Stimulated activated naive CD8-positive, alpha-beta T cell treated with anti-CD3 and anti-CD28 coated beads, Interleukin-15, Interleukin-2, amounts not matched to agents 100 ng/mL and 50 ng/mL, for 24 hours (primary cell): ENCODE data around the gene MACROH2A1.

Source experiments
- H3K27ac Mint-ChIP-seq: one replicate; pipeline ENCODE4 v1.8.0; 2021; ENCODE audit warnings: mild to moderate bottlenecking, mixed read lengths
- H3K27me3 Mint-ChIP-seq: one replicate; pipeline ENCODE4 v1.8.0; 2021; ENCODE audit warnings: mixed read lengths
- H3K36me3 Mint-ChIP-seq: one replicate; pipeline ENCODE4 v1.8.0; 2021; ENCODE audit warnings: low read depth, mixed read lengths
- H3K4me1 Mint-ChIP-seq: one replicate; pipeline ENCODE4 v1.8.0; 2021; ENCODE audit warnings: low read depth, mixed read lengths
- H3K4me3 Mint-ChIP-seq: one replicate; pipeline ENCODE4 v1.8.0; 2021; ENCODE audit warnings: mild to moderate bottlenecking, mixed read lengths
- H3K9me3 Mint-ChIP-seq: one replicate; pipeline ENCODE4 v1.8.0; 2021; ENCODE audit warnings: mixed read lengths

MACROH2A1 gene

DNA sequence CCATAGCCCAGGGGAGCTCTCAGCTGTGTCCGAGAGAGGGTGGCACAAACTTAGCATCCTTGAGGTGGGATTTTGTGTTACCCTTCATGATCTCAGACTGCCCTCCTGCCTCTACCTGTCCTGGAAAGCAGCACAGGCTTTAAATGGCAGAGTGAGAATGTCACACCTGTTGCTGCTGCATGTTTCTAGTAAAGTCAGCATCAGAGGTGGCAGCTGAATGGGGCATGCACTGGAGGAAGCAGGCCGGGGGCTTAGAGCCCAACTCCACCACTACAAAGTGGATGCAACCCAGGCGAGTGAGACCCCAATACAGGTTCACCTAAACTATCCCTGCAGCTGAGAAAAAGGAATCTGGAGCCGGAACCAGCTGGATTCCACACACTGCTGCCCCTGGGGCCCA, 51.6 kb downstream of the MACROH2A1 start:
- peaks cover 67% of the 10 kb centered on the region for H3K36me3 Mint-ChIP-seq

DNA sequence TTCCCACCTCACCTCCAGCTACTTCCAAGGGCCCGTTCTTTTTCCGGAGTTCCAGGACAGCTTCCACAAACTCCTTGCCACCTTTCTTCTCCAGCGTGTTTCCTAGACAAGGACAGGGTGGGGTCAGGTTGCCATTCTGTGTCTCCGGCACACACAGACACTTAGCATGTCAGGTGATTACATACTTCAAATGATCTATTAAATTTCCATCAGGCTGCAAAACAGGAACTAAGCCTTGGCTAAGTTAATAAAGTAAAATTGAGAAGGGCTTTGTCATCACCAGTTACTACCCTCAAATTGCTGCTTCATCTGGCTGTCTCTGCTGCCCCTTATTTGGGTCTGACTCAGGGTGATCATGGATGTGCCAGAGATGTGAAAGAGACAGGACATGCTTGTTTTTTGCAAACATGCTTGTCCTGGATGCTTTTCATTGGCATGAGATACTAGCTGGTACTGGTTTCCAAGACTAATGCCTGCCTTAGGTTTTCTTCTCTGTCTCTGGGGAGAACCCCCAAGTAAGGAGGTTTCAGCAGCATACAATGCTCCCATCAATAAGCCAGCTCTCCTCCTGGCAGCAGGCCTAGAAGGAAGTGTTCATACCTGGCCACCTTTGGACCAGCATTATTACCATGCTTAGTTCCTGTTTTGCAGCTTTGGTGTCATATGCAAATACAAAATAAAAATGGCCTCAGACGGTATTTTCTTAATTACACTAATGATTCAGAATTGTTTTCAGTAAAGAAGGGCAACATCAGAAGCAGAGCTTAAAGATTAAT, 52.9 kb downstream of the MACROH2A1 start:
- Mint-ChIP-seq H3K4me1 (peaks cover 9% of the 10 kb centered on the region), H3K4me3 (no peak overlapping the region), H3K9me3 (no peaks in the 10 kb centered on the region), H3K36me3 (peaks cover 68% of the 10 kb centered on the region), H3K27ac (no peak overlapping the region), H3K27me3 (no peaks in the 10 kb centered on the region)

More for the DNA sequence above, 51.6 kb downstream of the MACROH2A1 start:
- H3K4me3 Mint-ChIP-seq, result no peak overlapping the region
- no peak overlapping the region for H3K27ac Mint-ChIP-seq
- no peaks in the 10 kb centered on the region for H3K9me3 Mint-ChIP-seq
- peaks cover 9% of the 10 kb centered on the region for H3K4me1 Mint-ChIP-seq
- no peaks in the 10 kb centered on the region for H3K27me3 Mint-ChIP-seq

DNA sequence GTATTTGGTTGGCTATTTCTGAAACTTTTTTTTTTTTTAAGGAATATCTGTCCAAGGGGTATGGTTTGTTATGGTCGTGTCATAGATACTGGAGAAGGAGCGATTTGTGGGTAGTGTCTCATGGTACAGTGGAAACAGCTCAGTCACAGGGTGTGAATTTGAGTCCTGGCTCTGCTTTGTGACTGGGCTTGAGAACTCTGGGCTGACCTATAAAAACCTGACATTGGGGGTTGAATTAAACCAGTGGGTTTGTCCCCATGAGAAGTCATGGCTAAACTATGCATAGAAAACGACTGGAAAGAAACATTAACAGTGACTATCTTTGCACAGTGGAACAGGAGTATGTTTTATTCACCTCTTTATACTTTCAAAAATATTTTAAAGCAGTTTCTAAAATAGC, 54.7 kb downstream of the MACROH2A1 start:
- H3K36me3 Mint-ChIP-seq, result peaks cover 69% of the 10 kb centered on the region
- peaks cover 9% of the 10 kb centered on the region for H3K4me1 Mint-ChIP-seq
- no peak overlapping the region for H3K27ac Mint-ChIP-seq
- no peaks in the 10 kb centered on the region for H3K9me3 Mint-ChIP-seq
- H3K27me3 Mint-ChIP-seq, result no peaks in the 10 kb centered on the region
- no peak overlapping the region for H3K4me3 Mint-ChIP-seq

DNA sequence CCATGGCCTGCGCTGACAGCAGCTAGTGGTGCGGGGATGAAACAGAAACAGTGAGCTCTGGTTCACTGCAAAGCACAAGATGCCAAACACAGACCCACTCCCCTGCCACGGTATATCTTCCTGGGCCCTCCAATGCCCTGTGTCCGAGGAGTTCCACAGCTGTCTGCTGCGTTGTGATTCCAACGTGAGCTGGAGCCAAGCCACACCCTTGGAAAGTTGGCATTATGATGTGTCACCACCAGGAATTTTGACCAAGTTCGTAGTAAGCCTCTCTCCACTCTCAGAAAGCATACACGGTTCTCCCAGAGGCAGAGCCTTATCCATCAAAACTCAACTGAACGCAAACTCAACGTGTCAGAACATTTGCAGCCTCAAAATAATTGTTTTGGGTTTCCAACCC, 55.6 kb downstream of the MACROH2A1 start:
- Mint-ChIP-seq H3K27me3 (no peaks in the 10 kb centered on the region), H3K36me3 (peaks cover 70% of the 10 kb centered on the region), H3K9me3 (no peaks in the 10 kb centered on the region), H3K4me3 (no peak overlapping the region), H3K4me1 (peaks cover 9% of the 10 kb centered on the region), H3K27ac (no peak overlapping the region)

DNA sequence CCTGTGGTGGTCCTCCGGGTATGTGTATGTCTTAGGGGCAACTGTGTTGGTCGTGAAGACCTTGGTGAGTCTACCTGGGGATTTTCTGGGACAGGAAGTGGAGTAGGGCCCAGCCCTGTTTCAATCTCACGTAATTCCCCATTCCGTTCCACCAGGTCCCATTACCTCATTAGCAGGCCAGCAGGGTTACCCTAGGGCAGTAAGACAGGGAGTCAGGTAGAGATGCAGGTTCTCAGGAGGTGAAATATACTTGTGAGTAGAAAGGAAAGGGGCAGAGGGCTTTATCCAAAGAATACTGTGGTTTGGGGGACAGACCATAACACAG, 56.5 kb downstream of the MACROH2A1 start:
- no peaks in the 10 kb centered on the region for H3K27me3 Mint-ChIP-seq

DNA sequence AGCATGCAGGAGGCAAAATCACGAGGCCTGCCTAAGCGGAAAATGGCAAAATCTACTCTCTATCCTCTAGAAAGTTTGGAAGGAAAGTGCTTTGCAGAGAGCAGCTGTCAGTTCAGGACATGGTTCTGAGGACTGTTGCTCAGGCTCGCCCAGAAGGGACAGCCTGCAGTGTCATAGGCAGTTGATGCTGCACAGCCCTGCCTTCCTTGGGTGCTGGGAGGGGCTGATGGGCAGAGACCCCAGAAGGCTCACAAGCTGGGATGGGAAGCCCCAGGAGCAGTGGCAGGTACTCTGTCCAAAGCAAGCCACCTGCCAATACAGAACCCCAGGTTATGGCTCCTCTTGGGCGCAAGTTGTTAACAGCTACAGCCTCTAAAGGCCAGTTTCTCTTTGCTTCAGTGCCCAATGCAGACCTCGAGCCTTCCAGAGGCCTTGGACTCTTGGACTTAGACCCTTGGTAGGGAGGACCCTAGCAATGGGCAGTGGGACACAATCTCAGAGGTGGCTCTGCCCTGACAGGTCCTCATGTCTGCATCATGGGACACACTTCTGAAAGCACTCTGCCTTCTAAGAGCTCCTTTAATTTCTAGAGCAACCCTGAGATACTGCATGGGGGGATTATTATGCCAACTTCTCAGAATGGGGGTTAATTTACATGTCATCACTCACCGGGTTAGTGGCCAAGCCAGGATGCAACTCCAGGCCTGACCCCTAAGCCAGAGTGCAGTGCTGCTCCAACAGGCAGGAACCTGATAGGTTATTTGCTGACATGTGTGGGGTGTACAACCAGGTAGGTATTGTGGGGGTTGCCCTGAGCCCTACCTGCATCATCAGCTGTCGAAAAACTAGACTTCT, 57.1 kb downstream of the MACROH2A1 start:
- no peak overlapping the region for H3K27ac Mint-ChIP-seq
- no peak overlapping the region for H3K4me3 Mint-ChIP-seq
- no peaks in the 10 kb centered on the region for H3K9me3 Mint-ChIP-seq
- H3K4me1 Mint-ChIP-seq, result peaks cover 9% of the 10 kb centered on the region
- H3K36me3 Mint-ChIP-seq, result peaks cover 77% of the 10 kb centered on the region
- H3K27me3 Mint-ChIP-seq, result no peaks in the 10 kb centered on the region

More for the DNA sequence above, 56.5 kb downstream of the MACROH2A1 start:
- Mint-ChIP-seq H3K4me1 (peaks cover 9% of the 10 kb centered on the region), H3K27ac (no peak overlapping the region), H3K4me3 (no peak overlapping the region), H3K9me3 (no peaks in the 10 kb centered on the region), H3K36me3 (peaks cover 76% of the 10 kb centered on the region)

DNA sequence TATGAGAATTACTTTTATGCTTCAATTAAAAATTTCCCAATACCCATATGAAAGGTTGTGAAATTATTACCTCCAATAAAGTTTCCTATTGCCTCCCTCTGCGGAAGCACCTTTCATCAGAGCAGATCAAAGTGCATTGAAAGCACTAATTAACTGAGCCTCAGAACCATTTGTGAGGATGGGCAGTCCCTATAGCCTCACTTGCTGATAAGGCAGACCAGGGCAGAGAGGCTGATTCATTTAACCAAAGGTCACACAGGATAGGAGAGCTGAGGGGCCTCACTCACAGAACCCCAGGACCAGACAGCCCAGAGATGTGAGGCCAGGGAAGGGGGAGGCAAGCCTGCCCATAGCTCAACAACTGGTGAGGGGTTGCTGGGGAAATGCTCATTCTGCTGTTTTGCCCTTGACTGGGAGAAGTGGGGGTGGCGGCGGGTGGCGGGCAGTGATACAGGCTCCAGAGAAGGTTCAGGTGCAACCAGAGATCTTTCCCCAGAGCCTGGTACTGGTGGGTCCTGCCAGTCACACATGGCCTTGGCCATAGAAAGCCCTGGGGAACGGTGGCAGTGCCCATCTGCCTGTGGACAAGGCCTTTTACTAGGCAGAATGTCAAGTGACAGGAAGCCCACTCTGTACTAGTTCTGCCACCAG, 57.9 kb downstream of the MACROH2A1 start:
- Mint-ChIP-seq H3K27ac (peak overlapping the region; percentile 7), H3K4me3 (no peak overlapping the region)

DNA sequence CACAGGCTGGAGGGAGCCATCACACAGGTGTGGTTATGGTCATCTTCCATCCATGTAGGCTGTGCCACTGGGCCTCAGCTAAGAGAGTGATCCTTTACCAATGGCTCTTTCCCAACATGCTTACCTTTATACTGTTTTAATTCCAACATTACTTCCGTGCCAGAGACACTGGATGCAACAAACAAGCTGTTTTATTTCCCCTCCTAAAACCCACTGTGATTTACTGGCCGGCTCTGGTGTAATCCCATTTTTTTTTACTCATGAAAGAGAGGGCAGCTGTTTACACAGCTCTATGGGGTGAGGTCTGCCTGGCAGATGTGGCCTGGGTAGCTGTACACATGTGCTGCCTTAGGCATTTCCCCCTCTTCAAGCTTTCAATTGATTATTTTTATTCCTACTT, 58.5 kb downstream of the MACROH2A1 start:
- peaks cover 63% of the 10 kb centered on the region for H3K36me3 Mint-ChIP-seq
- H3K27me3 Mint-ChIP-seq, result no peaks in the 10 kb centered on the region
- no peak overlapping the region for H3K4me3 Mint-ChIP-seq
- H3K27ac Mint-ChIP-seq, result no peak overlapping the region
- peaks cover 3% of the 10 kb centered on the region for H3K4me1 Mint-ChIP-seq
- no peaks in the 10 kb centered on the region for H3K9me3 Mint-ChIP-seq

More for the DNA sequence above, 57.9 kb downstream of the MACROH2A1 start:
- no peaks in the 10 kb centered on the region for H3K27me3 Mint-ChIP-seq
- peaks cover 3% of the 10 kb centered on the region for H3K4me1 Mint-ChIP-seq
- H3K36me3 Mint-ChIP-seq, result peaks cover 69% of the 10 kb centered on the region
- no peaks in the 10 kb centered on the region for H3K9me3 Mint-ChIP-seq

DNA sequence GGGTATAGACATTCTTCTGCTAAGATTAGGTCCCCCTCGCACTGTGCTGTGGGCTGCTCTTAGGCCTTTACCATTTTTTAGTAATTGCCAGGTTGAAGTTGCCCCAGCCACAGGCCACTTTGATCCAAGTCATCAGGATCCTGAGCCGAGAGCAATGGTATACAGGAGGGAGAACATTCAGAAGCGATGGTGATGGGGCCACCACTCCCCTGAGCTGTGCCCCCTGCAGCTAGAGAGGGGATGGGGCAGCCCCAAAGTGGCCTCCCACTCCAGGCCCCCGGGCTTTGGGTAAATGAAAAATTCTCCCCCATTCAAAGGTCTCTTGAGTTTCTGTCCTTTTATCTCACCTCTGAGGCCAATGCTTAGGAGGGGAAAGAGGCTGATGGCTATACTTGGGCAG, 59.4 kb downstream of the MACROH2A1 start:
- Mint-ChIP-seq H3K4me3 (no peak overlapping the region), H3K27me3 (no peaks in the 10 kb centered on the region), H3K9me3 (no peaks in the 10 kb centered on the region), H3K27ac (no peak overlapping the region), H3K36me3 (peaks cover 61% of the 10 kb centered on the region), H3K4me1 (peaks cover 10% of the 10 kb centered on the region)

DNA sequence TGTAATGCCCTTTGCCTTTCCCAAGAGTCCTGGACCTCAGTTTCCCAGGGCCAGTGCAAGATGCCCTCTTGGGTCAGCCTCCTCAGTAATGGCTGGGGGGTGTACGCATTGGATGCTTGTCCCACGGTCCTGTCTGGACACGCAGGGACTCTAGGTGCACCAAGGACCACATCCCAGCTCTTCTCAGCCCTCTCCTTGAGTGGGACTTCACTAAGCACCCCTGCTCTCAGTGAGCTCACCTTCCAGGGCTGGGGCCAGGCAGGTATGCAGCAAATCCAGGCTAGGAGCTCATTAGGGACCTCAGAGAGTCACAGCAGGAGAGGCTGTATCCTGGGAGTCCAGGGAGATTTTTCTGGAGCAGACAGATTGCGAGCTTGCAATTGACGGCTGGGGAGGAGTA, 59.8 kb downstream of the MACROH2A1 start:
- peaks cover 63% of the 10 kb centered on the region for H3K36me3 Mint-ChIP-seq
- peak overlapping the region; percentile 45 for H3K27ac Mint-ChIP-seq
- H3K4me1 Mint-ChIP-seq, result peaks cover 13% of the 10 kb centered on the region
- no peak overlapping the region for H3K4me3 Mint-ChIP-seq
- H3K27me3 Mint-ChIP-seq, result no peaks in the 10 kb centered on the region
- H3K9me3 Mint-ChIP-seq, result no peaks in the 10 kb centered on the region

DNA sequence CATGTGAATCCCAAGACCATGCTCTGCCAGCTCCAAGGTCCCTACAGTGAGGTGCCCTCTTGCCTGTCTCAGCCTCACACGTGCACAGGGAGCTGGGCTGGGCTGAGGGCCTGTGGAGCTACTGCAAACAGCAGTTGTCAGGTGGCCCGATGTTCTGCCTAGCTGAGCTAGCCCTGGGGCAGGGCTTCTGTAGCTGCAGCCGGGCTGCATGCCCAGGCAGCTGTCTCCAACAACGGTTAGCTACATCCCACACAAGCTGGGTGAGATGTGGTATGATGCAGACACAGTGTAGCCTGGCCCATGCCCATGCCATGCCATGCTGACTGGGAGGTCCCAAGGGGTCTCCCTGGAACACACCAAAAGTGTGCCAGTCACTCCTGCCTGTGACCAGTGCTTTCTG, 62.0 kb downstream of the MACROH2A1 start:
- Mint-ChIP-seq H3K27me3 (no peaks in the 10 kb centered on the region), H3K9me3 (no peaks in the 10 kb centered on the region), H3K4me1 (peaks cover 10% of the 10 kb centered on the region), H3K27ac (no peak overlapping the region), H3K4me3 (no peak overlapping the region), H3K36me3 (peaks cover 56% of the 10 kb centered on the region)

DNA sequence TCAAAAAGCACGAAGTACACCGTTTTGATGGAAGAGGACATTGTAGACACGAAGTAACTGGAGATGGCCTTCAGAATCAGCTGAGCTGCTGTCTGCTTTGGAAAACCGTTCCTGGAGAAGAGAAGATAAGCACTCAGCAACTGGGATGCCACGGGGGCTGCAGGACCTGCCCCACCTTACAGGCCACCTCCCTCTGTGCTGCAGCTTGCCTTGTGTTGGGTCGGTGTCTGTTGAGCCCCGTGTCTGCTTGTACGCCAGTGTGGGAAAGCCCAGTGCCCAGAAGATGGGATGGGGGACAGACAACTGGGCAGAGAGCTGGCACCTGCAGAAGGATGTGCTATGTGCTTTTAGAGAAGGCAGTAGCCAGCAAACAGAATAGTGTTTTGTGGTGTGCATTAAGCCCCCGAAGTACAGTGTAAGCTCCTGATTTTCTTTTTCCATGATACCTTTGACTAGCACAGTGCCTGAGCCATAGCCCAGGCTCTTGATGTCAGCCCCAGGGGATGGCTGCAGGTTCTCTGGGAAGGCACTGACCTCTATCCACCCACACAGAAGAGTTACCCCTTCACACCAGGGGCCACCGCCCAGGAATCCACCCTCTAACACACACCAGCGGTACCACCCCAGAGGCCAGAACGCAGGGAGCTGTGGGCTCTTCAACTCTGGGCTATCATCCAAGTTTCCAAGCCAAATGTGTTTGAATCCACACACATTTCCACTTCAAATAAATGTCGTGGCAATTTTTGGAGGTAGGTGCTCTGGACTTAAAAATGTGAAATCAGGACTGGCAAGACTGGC, 63.8 kb downstream of the MACROH2A1 start:
- Mint-ChIP-seq H3K4me3 (no peak overlapping the region), H3K27ac (peak overlapping the region; percentile 52), H3K36me3 (peaks cover 49% of the 10 kb centered on the region), H3K27me3 (no peaks in the 10 kb centered on the region), H3K9me3 (no peaks in the 10 kb centered on the region), H3K4me1 (peaks cover 10% of the 10 kb centered on the region)

DNA sequence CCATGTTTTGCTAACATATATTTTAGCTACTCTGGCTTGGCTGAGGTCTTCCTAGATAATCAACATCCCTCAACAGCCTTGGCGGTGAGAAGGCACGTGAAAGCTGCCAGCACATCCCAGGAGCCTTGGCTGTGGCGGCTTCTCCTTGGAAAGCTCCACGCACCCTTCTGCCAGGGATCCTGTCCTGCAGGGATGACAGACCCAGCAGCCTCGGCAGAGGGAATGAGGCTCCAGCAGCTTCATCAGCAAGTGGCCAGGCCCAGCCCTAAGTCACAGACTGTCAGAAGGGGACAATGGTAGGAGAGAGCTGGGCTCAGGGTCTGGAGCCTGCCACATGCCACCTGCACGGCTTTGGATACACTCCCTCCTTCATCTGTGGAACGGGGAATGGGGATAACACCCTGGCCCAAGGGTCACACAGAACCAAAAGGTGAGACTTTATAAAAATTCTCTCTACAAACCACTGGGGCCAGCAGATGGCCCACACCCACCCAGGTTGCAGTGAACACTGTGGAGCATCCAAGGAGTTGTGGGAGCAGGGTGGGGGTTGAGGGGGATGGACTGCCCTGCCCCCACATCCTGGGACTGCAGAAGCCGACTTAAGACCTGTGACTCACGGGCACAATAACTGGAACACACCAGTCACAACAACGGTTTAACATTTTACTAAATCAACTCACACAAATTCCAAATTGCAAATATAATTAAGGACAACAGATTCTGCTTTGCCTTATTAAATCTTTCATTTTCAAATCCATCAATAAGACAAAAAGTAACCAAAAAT, 65.1 kb downstream of the MACROH2A1 start:
- H3K36me3 Mint-ChIP-seq, result peaks cover 39% of the 10 kb centered on the region
- H3K4me1 Mint-ChIP-seq, result peaks cover 10% of the 10 kb centered on the region

More for the DNA sequence above, 65.1 kb downstream of the MACROH2A1 start:
- H3K9me3 Mint-ChIP-seq, result no peaks in the 10 kb centered on the region
- no peak overlapping the region for H3K27ac Mint-ChIP-seq
- H3K27me3 Mint-ChIP-seq, result no peaks in the 10 kb centered on the region
- H3K4me3 Mint-ChIP-seq, result no peak overlapping the region
